Osteoblast (primary cell): ENCODE data around the gene MAGI1. TPM values are rescaled to one million over a fixed set of nuclear protein-coding genes. Genes with fewer than 3 reads are reported as not detected.

Source experiments
- DNase-seq: peaks from one replicate; pipeline ENCODE4 v3.0.0; 2011; ENCODE audit warnings: low spot score, mixed read lengths; ENCODE audit not compliant: insufficient read length; ENCODE audit errors: missing footprints
- H2AFZ ChIP-seq: 2 replicates; pipeline ENCODE4 v1.6.0; 2011; ENCODE audit warnings: mild to moderate bottlenecking, low read length
- H3K27ac ChIP-seq: 2 replicates; pipeline ENCODE4 v1.5.1; 2011; ENCODE audit warnings: mild to moderate bottlenecking, low read depth, low read length, moderate library complexity
- H3K27me3 ChIP-seq: 2 replicates; pipeline ENCODE4 v1.6.0; 2012; ENCODE audit warnings: mild to moderate bottlenecking, control low read depth, inconsistent platforms, low read length, moderate library complexity; ENCODE audit not compliant: insufficient read depth
- H3K36me3 ChIP-seq: 2 replicates; pipeline ENCODE4 v1.5.1; 2011; ENCODE audit warnings: mild to moderate bottlenecking, low read length, control low read depth, moderate library complexity; ENCODE audit not compliant: insufficient read depth
- H3K4me1 ChIP-seq: 2 replicates; pipeline ENCODE4 v1.5.1; 2011; ENCODE audit warnings: mild to moderate bottlenecking, low read length, control low read depth, moderate library complexity; ENCODE audit not compliant: insufficient read depth
- H3K4me2 ChIP-seq: 2 replicates; pipeline ENCODE4 v1.6.0; 2011; ENCODE audit warnings: mild to moderate bottlenecking, low read length; ENCODE audit not compliant: insufficient read depth
- H3K4me3 ChIP-seq: fragments of 200-600 bp; sonication (generic); 3 replicates; pipeline ENCODE4 v1.5.1; 2012; ENCODE audit warnings: mild to moderate bottlenecking, low read length, inconsistent platforms; ENCODE audit not compliant: insufficient read depth
- H3K79me2 ChIP-seq: 2 replicates; pipeline ENCODE4 v1.6.0; 2012; ENCODE audit warnings: mild to moderate bottlenecking, low read length, control low read depth, inconsistent platforms; ENCODE audit not compliant: insufficient read depth
- H3K9me3 ChIP-seq: 2 replicates; pipeline ENCODE4 v1.5.1; 2011; ENCODE audit warnings: low read depth, low read length, control low read depth
- H4K20me1 ChIP-seq: 2 replicates; pipeline ENCODE4 v1.6.0; 2012; ENCODE audit warnings: mild to moderate bottlenecking, low read length, control low read depth; ENCODE audit not compliant: insufficient read depth
- CTCF ChIP-seq: IDR thresholded peaks from 2 replicates; pipeline ENCODE4 v1.5.1; 2011; ENCODE audit warnings: mild to moderate bottlenecking, low read depth, low read length, moderate library complexity; ENCODE audit errors: extremely low read depth
- total RNA-seq: library from RNA; depleted of rRNA; stranded (reverse); fragments of >200 nt; gene quantifications from 2 replicates; pipeline ENCODE4 v1.2.3, GENCODE V29; 2012

MAGI1 gene
- total RNA-seq, 1 donor, result 66.6 TPM

- H3K4me1 ChIP-seq, result peaks cover 29% of the 10 kb centered on the region
- H3K79me2 ChIP-seq, result peaks cover 72% of the 10 kb centered on the region
- no peaks in the 10 kb centered on the region for H3K36me3 ChIP-seq
- no peak overlapping the region for H2AFZ ChIP-seq
- no peak for DNase-seq
- no peaks in the 10 kb centered on the region for H3K9me3 ChIP-seq
- H3K27me3 ChIP-seq, result no peaks in the 10 kb centered on the region
- no peak for TF ChIP-seq CTCF
- no peak overlapping the region for H3K4me3 ChIP-seq
- peaks cover 78% of the 10 kb centered on the region for H4K20me1 ChIP-seq
- no peak overlapping the region for H3K4me2 ChIP-seq
- no peak overlapping the region for H3K27ac ChIP-seq
Measured at GRCh38 chr3:65993134-65993900, 45.4 kb downstream of the MAGI1 start.

GRCh38 chr3:65992106-65992505 lies 46.6 kb downstream of the MAGI1 start:
- no peak for TF ChIP-seq CTCF
- Histone ChIP-seq H3K36me3 (no peaks in the 10 kb centered on the region), H3K27ac (no peak overlapping the region), H4K20me1 (peaks cover 76% of the 10 kb centered on the region), H3K4me1 (peaks cover 22% of the 10 kb centered on the region), H3K4me2 (no peak overlapping the region), H3K79me2 (peaks cover 77% of the 10 kb centered on the region), H3K9me3 (no peaks in the 10 kb centered on the region), H3K4me3 (no peak overlapping the region), H3K27me3 (no peaks in the 10 kb centered on the region), H2AFZ (no peak overlapping the region)
- DNase-seq, result no peak

GRCh38 chr3:65988411-65989180 lies 50.1 kb downstream of the MAGI1 start:
- H3K4me1 ChIP-seq, result peaks cover 5% of the 10 kb centered on the region
- peaks cover 60% of the 10 kb centered on the region for H3K79me2 ChIP-seq
- no peak for DNase-seq
- no peaks in the 10 kb centered on the region for H3K27me3 ChIP-seq
- no peak for TF ChIP-seq CTCF
- no peak overlapping the region for H3K4me3 ChIP-seq
- peaks cover 56% of the 10 kb centered on the region for H4K20me1 ChIP-seq
- no peaks in the 10 kb centered on the region for H3K36me3 ChIP-seq
- no peak overlapping the region for H3K4me2 ChIP-seq
- no peak overlapping the region for H2AFZ ChIP-seq
- H3K27ac ChIP-seq, result no peak overlapping the region
- no peaks in the 10 kb centered on the region for H3K9me3 ChIP-seq

- Histone ChIP-seq H3K79me2 (peaks cover 44% of the 10 kb centered on the region), H3K9me3 (no peaks in the 10 kb centered on the region), H3K4me2 (no peak overlapping the region), H3K27me3 (no peaks in the 10 kb centered on the region), H3K36me3 (no peaks in the 10 kb centered on the region), H3K27ac (no peak overlapping the region), H3K4me1 (no peaks in the 10 kb centered on the region), H4K20me1 (peaks cover 37% of the 10 kb centered on the region), H2AFZ (no peak overlapping the region), H3K4me3 (no peak overlapping the region)
- no peak for DNase-seq
- no peak for TF ChIP-seq CTCF
Measured at GRCh38 chr3:65986285-65986684, 52.4 kb downstream of the MAGI1 start.
